Suprapubic skin (tissue), 4 donors: ENCODE results near the gene COX17. TPM values are rescaled to one million over a fixed set of nuclear protein-coding genes. Genes with fewer than 3 reads are reported as not detected.
A peak's percentile ranks its signal among the peaks of the same experiment; 100 is the strongest.

ENCODE experiments used
- DNase-seq, 2 donors: peaks; one replicate each; pipeline ENCODE4 v3.0.0-alpha.2; 2019; ENCODE audit warnings: low spot score in 2 of 2
- H3K27ac ChIP-seq: fragments of 200-600 bp; sonication (generic); one replicate; pipeline ENCODE4 v1.5.1; 2019
- H3K27me3 ChIP-seq: fragments of 200-600 bp; sonication (generic); one replicate; pipeline ENCODE4 v1.5.1; 2019
- H3K36me3 ChIP-seq: fragments of 200-600 bp; sonication (generic); one replicate; pipeline ENCODE4 v1.5.1; 2019
- H3K4me1 ChIP-seq: fragments of 200-600 bp; sonication (generic); one replicate; pipeline ENCODE4 v1.5.1; 2019
- H3K4me3 ChIP-seq: fragments of 200-600 bp; sonication (generic); one replicate; pipeline ENCODE4 v1.5.1; 2019; ENCODE audit warnings: mild to moderate bottlenecking
- H3K9me3 ChIP-seq: fragments of 200-600 bp; sonication (generic); one replicate; pipeline ENCODE4 v1.5.1; 2019
- CTCF ChIP-seq, 2 donors: fragments of 200-600 bp in 1 of 2; fragments of 450-650 bp in 1 of 2; sonication (generic) in 1 of 2; IDR thresholded peaks; one replicate each; pipeline ENCODE4 v1.5.1; 2016 to 2019; ENCODE audit warnings: antibody characterized with exemption in 2 of 2, mild to moderate bottlenecking in 1 of 2, moderate library complexity in 1 of 2
- EP300 ChIP-seq: sonication (generic); formaldehyde crosslinking; IDR thresholded peaks from one replicate; pipeline ENCODE4 v1.6.1; 2017; ENCODE audit warnings: antibody characterized with exemption
- POLR2A ChIP-seq, 2 donors: fragments of 450-650 bp; IDR thresholded peaks; one replicate each; pipeline ENCODE4 v1.6.1; 2017; ENCODE audit warnings: antibody characterized with exemption in 2 of 2, mild to moderate bottlenecking in 2 of 2, moderate library complexity in 2 of 2
- POLR2AphosphoS5 ChIP-seq, 3 donors: sonication (generic); formaldehyde crosslinking; IDR thresholded peaks; one replicate each; pipeline ENCODE4 v1.6.1; 2017; ENCODE audit warnings: antibody characterized with exemption in 3 of 3
- WGBS: methylation state at CpG from one replicate; pipeline ENCODE4 v1.1.5; 2018; 5-methylcytosine and 5-hydroxymethylcytosine counted together
- total RNA-seq, 4 donors: library from RNA; depleted of rRNA; stranded (reverse); fragments of >200 nt; gene quantifications; one replicate each; pipeline ENCODE4 v1.1.0, GENCODE V29; 2016

The COX17 gene
- total RNA-seq, 4 donors from 2014 or later: 22.1 to 29.8 (median 26.0) TPM

GRCh38 chr3:119637679-119638477 is 39.3 kb downstream of the COX17 start:
- H3K27ac ChIP-seq: peak overlapping the region; percentile 83
- H3K4me3 ChIP-seq: peak overlapping the region; percentile 9
- peaks cover 23% of the 10 kb centered on the region for H3K4me1 ChIP-seq
- 51% methylated on average over 3 of the region's 3 CpGs for WGBS
- DNase-seq: peak in 1 of 2 donors; percentile 34
- no peaks in the 10 kb centered on the region for H3K27me3 ChIP-seq
- no peaks in the 10 kb centered on the region for H3K9me3 ChIP-seq
- peaks cover 10% of the 10 kb centered on the region for H3K36me3 ChIP-seq
- no peak for TF ChIP-seq CTCF (IDR thresholded peaks at IDR 0.05)
- no peak for TF ChIP-seq POLR2AphosphoS5 (IDR thresholded peaks at IDR 0.05)
- no peak for TF ChIP-seq EP300
- no peak for TF ChIP-seq POLR2A (IDR thresholded peaks at IDR 0.05)

- WGBS: 92% methylated on average over 4 of the region's 4 CpGs
- Histone ChIP-seq H3K9me3 (no peaks in the 10 kb centered on the region), H3K4me3 (no peak overlapping the region), H3K36me3 (peaks cover 4% of the 10 kb centered on the region), H3K27ac (peak overlapping the region; percentile 83), H3K27me3 (no peaks in the 10 kb centered on the region), H3K4me1 (peaks cover 23% of the 10 kb centered on the region)
- TF ChIP-seq EP300 (no peak), POLR2A (IDR thresholded peaks at IDR 0.05) (no peak)
- no peak for DNase-seq
These were observed 40.2 kb downstream of the COX17 start for GRCh38 chr3:119636891-119637611.

DNA sequence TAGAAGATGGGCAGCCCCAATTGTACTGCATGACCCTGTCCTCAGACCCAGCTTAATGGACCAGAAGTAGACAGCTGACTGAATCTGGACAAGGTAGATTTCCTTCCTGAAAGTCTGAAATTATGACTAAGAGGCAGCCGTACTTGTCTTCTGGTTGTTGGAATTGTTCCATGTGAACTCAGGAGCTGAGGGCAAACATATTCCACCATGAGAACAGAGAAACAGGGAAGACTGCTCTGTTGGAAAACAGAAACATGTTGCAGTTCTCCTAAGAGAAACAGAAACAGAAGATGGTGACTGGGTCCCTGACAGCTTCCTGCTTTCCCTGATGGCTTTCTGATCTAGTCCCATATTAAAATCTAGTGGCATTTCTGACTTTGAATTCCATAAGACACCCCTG is 41.0 kb downstream of the COX17 start:
- H3K27me3 ChIP-seq: no peaks in the 10 kb centered on the region
- DNase-seq: no peak
- H3K36me3 ChIP-seq: no peaks in the 10 kb centered on the region
- WGBS: 24% methylated on average over 1 of the region's 1 CpG
- peaks cover 23% of the 10 kb centered on the region for H3K4me1 ChIP-seq
- no peak overlapping the region for H3K4me3 ChIP-seq
- no peak overlapping the region for H3K27ac ChIP-seq
- no peak for TF ChIP-seq EP300
- no peak for TF ChIP-seq POLR2A (IDR thresholded peaks at IDR 0.05)
- no peak for TF ChIP-seq POLR2AphosphoS5 (IDR thresholded peaks at IDR 0.05)
- no peak for TF ChIP-seq CTCF (IDR thresholded peaks at IDR 0.05)
- H3K9me3 ChIP-seq: no peaks in the 10 kb centered on the region

GRCh38 chr3:119635719-119636118 is 41.5 kb downstream of the COX17 start:
- H3K27ac ChIP-seq: no peak overlapping the region
- 84% methylated on average over 5 of the region's 10 CpGs for WGBS

GRCh38 chr3:119632829-119633228 is 44.4 kb downstream of the COX17 start:
- no peak overlapping the region for H3K27ac ChIP-seq
- no peaks in the 10 kb centered on the region for H3K27me3 ChIP-seq
- H3K4me1 ChIP-seq: peaks cover 31% of the 10 kb centered on the region

More at GRCh38 chr3:119635719-119636118, 41.5 kb downstream of the COX17 start:
- peaks cover 24% of the 10 kb centered on the region for H3K4me1 ChIP-seq
- no peaks in the 10 kb centered on the region for H3K9me3 ChIP-seq
- H3K27me3 ChIP-seq: no peaks in the 10 kb centered on the region
- TF ChIP-seq CTCF (IDR thresholded peaks at IDR 0.05): no peak
- TF ChIP-seq POLR2A (IDR thresholded peaks at IDR 0.05): no peak
- TF ChIP-seq POLR2AphosphoS5 (IDR thresholded peaks at IDR 0.05): no peak
- no peak for TF ChIP-seq EP300
- no peak overlapping the region for H3K4me3 ChIP-seq
- DNase-seq: peak in 1 of 2 donors; percentile 44
- H3K36me3 ChIP-seq: no peaks in the 10 kb centered on the region

GRCh38 chr3:119632216-119632615 is 45.0 kb downstream of the COX17 start:
- WGBS: 84% methylated on average over 4 of the region's 4 CpGs

More at GRCh38 chr3:119632829-119633228, 44.4 kb downstream of the COX17 start:
- no peak for DNase-seq
- WGBS: 75% methylated on average over 4 of the region's 4 CpGs
- Histone ChIP-seq H3K9me3 (no peaks in the 10 kb centered on the region), H3K36me3 (no peaks in the 10 kb centered on the region), H3K4me3 (no peak overlapping the region)
- TF ChIP-seq POLR2A (IDR thresholded peaks at IDR 0.05) (no peak), POLR2AphosphoS5 (IDR thresholded peaks at IDR 0.05) (no peak), EP300 (no peak)

More at GRCh38 chr3:119632216-119632615, 45.0 kb downstream of the COX17 start:
- Histone ChIP-seq H3K4me1 (peaks cover 29% of the 10 kb centered on the region), H3K9me3 (no peaks in the 10 kb centered on the region), H3K27ac (no peak overlapping the region), H3K36me3 (no peaks in the 10 kb centered on the region), H3K4me3 (no peak overlapping the region), H3K27me3 (no peaks in the 10 kb centered on the region)
- TF ChIP-seq POLR2AphosphoS5 (IDR thresholded peaks at IDR 0.05) (no peak), CTCF (IDR thresholded peaks at IDR 0.05) (no peak), EP300 (no peak), POLR2A (IDR thresholded peaks at IDR 0.05) (no peak)
- DNase-seq: no peak
